Peyer's patch (tissue), 4 donors: ENCODE measurements around the gene RNF150. TPM values are rescaled to one million over a fixed set of nuclear protein-coding genes. Genes with fewer than 3 reads are reported as not detected.

Experiments
- DNase-seq, 3 donors: peaks; one replicate each; pipeline ENCODE4 v3.0.0-alpha.2; 2017 to 2019
- H3K27ac ChIP-seq, 4 donors: fragments of 200-600 bp; sonication (generic); one replicate each; pipeline ENCODE4 v1.5.1; 2016 to 2019
- H3K27me3 ChIP-seq, 2 donors: fragments of 200-600 bp; sonication (generic); one replicate each; pipeline ENCODE4 v1.5.1; 2019
- H3K36me3 ChIP-seq, 3 donors: fragments of 200-600 bp; sonication (generic); one replicate each; pipeline ENCODE4 v1.5.1; 2016 to 2019
- H3K4me1 ChIP-seq, 4 donors: fragments of 200-600 bp; sonication (generic); one replicate each; pipeline ENCODE4 v1.5.1; 2016 to 2019
- H3K4me3 ChIP-seq, 4 donors: fragments of 200-600 bp; sonication (generic); 1 replicate in 3 of 4; 2 replicates in 1 of 4; pipeline ENCODE4 v1.5.1; 2016 to 2019; ENCODE audit warnings: mild to moderate bottlenecking in 1 of 4
- H3K9me3 ChIP-seq, 4 donors: fragments of 200-600 bp; sonication (generic); one replicate each; pipeline ENCODE4 v1.5.1; 2016 to 2019; ENCODE audit warnings: mild to moderate bottlenecking in 1 of 4
- POLR2A ChIP-seq, 2 donors: fragments of 450-650 bp; IDR thresholded peaks; one replicate each; pipeline ENCODE4 v1.5.1; 2017; ENCODE audit warnings: antibody characterized with exemption in 2 of 2, mild to moderate bottlenecking in 2 of 2, moderate library complexity in 2 of 2
- total RNA-seq, 4 donors: library from RNA; depleted of rRNA; stranded (reverse); fragments of >200 nt; gene quantifications; one replicate each; pipeline ENCODE4 v1.1.0, GENCODE V29; 2016
- TF ChIP-seq, protein P1 (sequence below), 6 experiments: fragments of 450-650 bp in 4 of 6; fragments of 200-600 bp in 2 of 6; sonication (generic) in 1 of 6; IDR thresholded peaks; one replicate each; pipeline ENCODE4 v1.5.1; 2017 to 2019; ENCODE audit warnings: antibody characterized with exemption in 6 of 6, mild to moderate bottlenecking in 3 of 6, moderate library complexity in 1 of 6

RNF150 gene
- total RNA-seq, 4 donors from 2014 or later, result 1.2 to 9.9 (median 2.5) TPM

DNA sequence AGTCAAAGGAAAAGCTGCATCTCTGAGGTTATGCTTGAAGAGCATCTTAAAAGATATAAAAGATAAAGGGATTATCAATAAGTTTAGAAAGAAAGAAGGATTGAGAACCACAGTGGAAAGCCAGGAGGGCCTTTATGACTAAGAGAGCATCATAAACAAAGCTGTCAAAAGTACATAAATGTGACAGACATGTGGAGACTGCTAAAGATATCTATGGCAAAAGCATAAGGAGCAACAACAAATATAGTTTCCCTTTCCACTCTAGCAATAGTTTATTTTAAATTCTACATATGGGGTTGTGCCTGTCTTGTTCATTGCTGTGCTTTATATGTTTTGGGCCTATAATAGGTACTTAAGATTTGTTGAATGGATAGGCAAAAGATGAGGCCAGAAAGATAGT lies 97.3 kb downstream of the RNF150 start:
- Histone ChIP-seq H3K27me3 (no peaks in the 10 kb centered on the region), H3K27ac (no peak overlapping the region), H3K4me3 (no peak overlapping the region), H3K9me3 (no peaks in the 10 kb centered on the region), H3K4me1 (no peaks in the 10 kb centered on the region), H3K36me3 (no peaks in the 10 kb centered on the region)
- no peak for DNase-seq
- TF ChIP-seq, protein P1, sequence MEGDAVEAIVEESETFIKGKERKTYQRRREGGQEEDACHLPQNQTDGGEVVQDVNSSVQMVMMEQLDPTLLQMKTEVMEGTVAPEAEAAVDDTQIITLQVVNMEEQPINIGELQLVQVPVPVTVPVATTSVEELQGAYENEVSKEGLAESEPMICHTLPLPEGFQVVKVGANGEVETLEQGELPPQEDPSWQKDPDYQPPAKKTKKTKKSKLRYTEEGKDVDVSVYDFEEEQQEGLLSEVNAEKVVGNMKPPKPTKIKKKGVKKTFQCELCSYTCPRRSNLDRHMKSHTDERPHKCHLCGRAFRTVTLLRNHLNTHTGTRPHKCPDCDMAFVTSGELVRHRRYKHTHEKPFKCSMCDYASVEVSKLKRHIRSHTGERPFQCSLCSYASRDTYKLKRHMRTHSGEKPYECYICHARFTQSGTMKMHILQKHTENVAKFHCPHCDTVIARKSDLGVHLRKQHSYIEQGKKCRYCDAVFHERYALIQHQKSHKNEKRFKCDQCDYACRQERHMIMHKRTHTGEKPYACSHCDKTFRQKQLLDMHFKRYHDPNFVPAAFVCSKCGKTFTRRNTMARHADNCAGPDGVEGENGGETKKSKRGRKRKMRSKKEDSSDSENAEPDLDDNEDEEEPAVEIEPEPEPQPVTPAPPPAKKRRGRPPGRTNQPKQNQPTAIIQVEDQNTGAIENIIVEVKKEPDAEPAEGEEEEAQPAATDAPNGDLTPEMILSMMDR (IDR thresholded peaks at IDR 0.05), result no peak
- TF ChIP-seq POLR2A (IDR thresholded peaks at IDR 0.05), result no peak

DNA sequence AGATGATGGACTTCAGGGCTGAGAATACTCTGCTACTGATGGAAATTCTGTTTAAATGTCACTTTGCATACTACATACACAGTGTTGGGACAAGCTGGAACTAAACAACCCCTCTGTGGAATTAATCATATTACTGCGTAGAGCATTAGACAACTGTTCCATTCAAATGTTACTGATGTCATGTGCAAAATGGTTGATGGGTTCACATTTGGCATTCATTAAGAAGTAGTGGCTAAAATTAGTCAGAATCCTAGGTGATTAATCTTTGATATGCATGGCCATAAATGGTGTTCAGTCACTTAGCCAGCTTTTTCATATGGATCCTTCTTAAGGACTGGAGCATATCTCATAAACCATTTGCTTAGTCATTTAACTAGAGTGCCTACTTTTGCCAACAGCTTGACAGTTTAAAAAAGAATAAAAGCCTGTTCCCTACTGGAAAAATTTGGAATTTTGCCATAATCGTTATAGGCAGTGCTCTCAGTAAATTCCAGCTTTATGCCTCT lies 105.2 kb downstream of the RNF150 start:
- no peaks in the 10 kb centered on the region for H3K36me3 ChIP-seq
- H3K27me3 ChIP-seq, result no peaks in the 10 kb centered on the region
- H3K27ac ChIP-seq, result peak overlapping the region in 1 of 4 donors; percentile 30
- no peaks in the 10 kb centered on the region for H3K9me3 ChIP-seq
- no peak for DNase-seq
- no peaks in the 10 kb centered on the region for H3K4me1 ChIP-seq
- no peak overlapping the region for H3K4me3 ChIP-seq
- TF ChIP-seq POLR2A (IDR thresholded peaks at IDR 0.05), result no peak
- TF ChIP-seq, protein P1 (IDR thresholded peaks at IDR 0.05), result no peak

DNA sequence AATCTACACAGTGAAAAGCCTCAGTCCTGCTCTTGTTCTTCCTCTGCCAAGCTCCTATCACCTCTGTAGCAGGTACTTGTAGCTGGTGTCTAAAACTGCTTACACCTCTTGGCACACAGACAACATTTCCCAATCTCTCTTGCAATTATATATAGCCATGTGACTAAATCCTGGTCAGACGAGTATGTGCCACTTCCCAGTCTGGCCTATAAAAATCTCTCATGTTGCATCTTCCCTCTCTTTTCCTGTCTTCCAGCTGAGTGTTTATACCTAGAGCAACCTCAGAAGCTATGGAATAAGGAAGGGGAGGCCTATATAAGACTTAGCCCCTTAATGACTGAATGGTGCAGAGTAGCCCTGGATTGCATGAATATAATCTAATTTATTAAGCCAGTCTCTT lies 105.8 kb downstream of the RNF150 start:
- Histone ChIP-seq H3K27ac (peak overlapping the region in 1 of 4 donors; percentile 30), H3K9me3 (no peaks in the 10 kb centered on the region)
- no peak for TF ChIP-seq POLR2A (IDR thresholded peaks at IDR 0.05)
- TF ChIP-seq, protein P1 (IDR thresholded peaks at IDR 0.05), result no peak

DNA sequence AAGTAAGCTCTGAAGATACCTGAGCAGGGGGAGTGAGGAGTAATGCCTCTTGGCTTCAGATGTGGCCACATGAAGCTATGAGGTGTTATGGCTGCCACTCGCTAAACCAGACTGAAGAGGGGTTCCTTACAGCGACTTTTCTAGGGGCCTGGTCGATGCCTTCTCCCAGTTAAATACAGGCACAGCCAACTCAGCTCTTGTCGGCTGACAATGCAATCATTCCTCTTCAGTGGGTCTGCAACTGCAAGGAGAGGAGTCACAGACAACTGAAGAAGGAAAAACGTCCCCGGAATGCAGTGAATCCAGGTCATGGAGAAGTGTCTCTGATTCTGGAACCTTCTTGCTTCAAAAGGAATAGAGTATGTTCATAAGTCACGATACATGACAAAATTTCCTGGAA lies 106.4 kb downstream of the RNF150 start:
- Histone ChIP-seq H3K27ac (peak overlapping the region in 1 of 4 donors; percentile 30), H3K9me3 (no peaks in the 10 kb centered on the region), H3K4me1 (no peaks in the 10 kb centered on the region), H3K36me3 (no peaks in the 10 kb centered on the region), H3K4me3 (no peak overlapping the region), H3K27me3 (no peaks in the 10 kb centered on the region)
- no peak for DNase-seq
- no peak for TF ChIP-seq POLR2A (IDR thresholded peaks at IDR 0.05)
- TF ChIP-seq, protein P1 (IDR thresholded peaks at IDR 0.05), result no peak

More for the DNA sequence above, 105.8 kb downstream of the RNF150 start:
- H3K36me3 ChIP-seq, result no peaks in the 10 kb centered on the region
- H3K4me1 ChIP-seq, result no peaks in the 10 kb centered on the region
- no peaks in the 10 kb centered on the region for H3K27me3 ChIP-seq
- no peak for DNase-seq
- no peak overlapping the region for H3K4me3 ChIP-seq

DNA sequence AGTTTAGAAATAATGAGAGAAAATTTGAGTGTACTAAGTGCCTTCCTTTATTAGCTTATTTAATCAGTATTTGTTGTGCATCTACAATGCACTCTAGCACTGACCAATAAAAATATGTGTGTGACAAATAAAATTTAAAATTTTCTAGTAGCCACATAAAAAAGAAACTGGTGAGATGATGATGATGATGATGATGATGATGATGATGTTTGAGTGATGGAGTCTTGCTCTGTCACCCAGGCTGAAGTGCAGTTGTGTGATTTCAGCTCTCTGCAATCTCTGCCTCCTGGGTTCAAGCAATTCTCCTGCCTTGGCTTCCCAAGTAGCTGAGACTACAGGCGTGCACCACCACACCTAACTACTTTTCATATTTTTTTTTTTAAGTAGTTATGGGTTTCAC lies 110.2 kb downstream of the RNF150 start:
- TF ChIP-seq, protein P1 (IDR thresholded peaks at IDR 0.05), result no peak
- no peak for TF ChIP-seq POLR2A (IDR thresholded peaks at IDR 0.05)
- H3K4me1 ChIP-seq, result no peaks in the 10 kb centered on the region

More for the DNA sequence above, 110.2 kb downstream of the RNF150 start:
- H3K27ac ChIP-seq, result no peak overlapping the region
- no peaks in the 10 kb centered on the region for H3K27me3 ChIP-seq
- H3K4me3 ChIP-seq, result no peak overlapping the region
- H3K36me3 ChIP-seq, result no peaks in the 10 kb centered on the region
- no peak for DNase-seq
- no peaks in the 10 kb centered on the region for H3K9me3 ChIP-seq
